ENCODE measurements around the gene MCC.

GRCh38 chr5:113503146-113503545, 14.9 kb upstream of the MCC start:
- TF ChIP-seq CTCF (IDR thresholded peaks at IDR 0.05) = no peak
- no peak for TF ChIP-seq POLR2A (IDR thresholded peaks at IDR 0.05)
